Endothelial cell of umbilical vein (primary cell): ENCODE data around the gene APBA2. TPM values are rescaled to one million over a fixed set of nuclear protein-coding genes. Genes with fewer than 3 reads are reported as not detected.

Experiments
- BruUV-seq: library from RNA; stranded (reverse); fragments of 400-500 nt; replicated peaks from 2 replicates; lab custom pipeline; 2021; lab: Mats Ljungman, UMichigan
- CTCF ChIA-PET: fragments of 300-600, 350-600 bp; sonication (Branson Sonifier 250); formaldehyde crosslinking; loops from one replicate; lab custom pipeline; 2021; ENCODE audit warnings: antibody characterized with exemption, inconsistent platforms; lab: Charles Lee
- POLR2A ChIA-PET: fragments of 300-600, 350-600 bp; sonication (Branson Sonifier 250); formaldehyde crosslinking; loops from one replicate; lab custom pipeline; 2021; ENCODE audit warnings: antibody characterized with exemption, inconsistent platforms; lab: Charles Lee
- DNase-seq: peaks from one replicate; pipeline ENCODE4 v3.0.0-alpha.2; 2011; ENCODE audit warnings: low read depth, low spot score
- FAIRE-seq: peaks from 2 replicates; lab custom pipeline; 2011; peaks lifted over from hg19 to GRCh38; lab: Jason Lieb, UNC
- H2AFZ ChIP-seq: 2 replicates; pipeline ENCODE4 v1.6.0; 2012; ENCODE audit warnings: low read depth, low read length, control low read depth, inconsistent platforms
- H3K27ac ChIP-seq: 2 replicates; pipeline ENCODE4 v1.5.1; 2011; ENCODE audit warnings: low read depth, mild to moderate bottlenecking, control low read depth, low read length, moderate library complexity; ENCODE audit not compliant: insufficient read depth
- H3K27me3 ChIP-seq, 2 experiments: 2 replicates each; pipeline versions ENCODE4 v1.6.0 to v1.6.1; 2011; ENCODE audit warnings: low read length in 2 of 2, mixed read lengths in 1 of 2; ENCODE audit not compliant: control insufficient read depth in 2 of 2, insufficient read depth in 2 of 2
- H3K36me3 ChIP-seq, 2 experiments: 2 replicates in 1 of 2; 3 replicates in 1 of 2; pipeline ENCODE4 v1.5.1; 2011; ENCODE audit warnings: low read length in 2 of 2, mild to moderate bottlenecking in 1 of 2, moderate library complexity in 1 of 2; ENCODE audit not compliant: control insufficient read depth in 2 of 2, insufficient read depth in 2 of 2; ENCODE audit errors: extremely low read depth in 1 of 2
- H3K4me1 ChIP-seq: 3 replicates; pipeline ENCODE4 v1.5.1; 2011; ENCODE audit warnings: mild to moderate bottlenecking, low read length; ENCODE audit not compliant: control insufficient read depth, insufficient read depth; ENCODE audit errors: extremely low read depth
- H3K4me2 ChIP-seq: 2 replicates; pipeline ENCODE4 v1.6.1; 2011; ENCODE audit warnings: low read length, control low read depth, mixed read lengths; ENCODE audit not compliant: insufficient read depth
- H3K4me3 ChIP-seq, 3 experiments: fragments of 200-600 bp in 1 of 3; sonication (generic), shearing (Covaris generic) in 1 of 3; replicated peaks in 1 of 3; 2 replicates each; pipeline ENCODE4 v1.5.1; 2011 to 2016; ENCODE audit warnings: control low read depth in 3 of 3, low read length in 3 of 3, mild to moderate bottlenecking in 2 of 3, inconsistent platforms in 1 of 3, low read depth in 1 of 3, moderate library complexity in 1 of 3; ENCODE audit not compliant: insufficient read depth in 1 of 3
- H3K79me2 ChIP-seq: 2 replicates; pipeline ENCODE4 v1.6.0; 2012; ENCODE audit warnings: low read length, inconsistent platforms; ENCODE audit not compliant: control insufficient read depth, insufficient read depth
- H3K9ac ChIP-seq: replicated peaks from 2 replicates; pipeline ENCODE3; 2011; ENCODE audit warnings: low read length, control low read depth; ENCODE audit not compliant: insufficient read depth; ENCODE audit errors: extremely low read depth
- H3K9me1 ChIP-seq: replicated peaks from 3 replicates; pipeline ENCODE4 v1.6.0; 2011; ENCODE audit warnings: mild to moderate bottlenecking, low read length; ENCODE audit not compliant: control insufficient read depth, insufficient read depth; ENCODE audit errors: extremely low read depth
- H3K9me3 ChIP-seq: replicated peaks from 2 replicates; pipeline ENCODE4 v1.5.1; 2012; ENCODE audit warnings: low read length, inconsistent platforms; ENCODE audit not compliant: control insufficient read depth, insufficient read depth
- H4K20me1 ChIP-seq: replicated peaks from 2 replicates; pipeline ENCODE3; 2011; ENCODE audit warnings: mild to moderate bottlenecking, low read length; ENCODE audit not compliant: control insufficient read depth, insufficient read depth; ENCODE audit errors: extremely low read depth
- CTCF ChIP-seq, 2 donors: IDR thresholded peaks; 1 replicate in 1 of 2; 2 replicates in 1 of 2; pipeline ENCODE4 v1.5.1; 2011; ENCODE audit warnings: low read length in 2 of 2, mild to moderate bottlenecking in 2 of 2, moderate library complexity in 2 of 2, control low read depth in 1 of 2, inconsistent platforms in 1 of 2, low read depth in 1 of 2; ENCODE audit not compliant: insufficient read depth in 1 of 2; ENCODE audit errors: extremely low read depth in 1 of 2
- EZH2 ChIP-seq: IDR thresholded peaks from 2 replicates; pipeline ENCODE4 v1.6.1; 2012; ENCODE audit warnings: borderline replicate concordance, low read depth, mild to moderate bottlenecking, moderate library complexity, low read length, inconsistent platforms; ENCODE audit not compliant: severe bottlenecking
- FOS ChIP-seq: IDR thresholded peaks from 2 replicates; pipeline ENCODE4 v1.6.1; 2011; ENCODE audit warnings: mild to moderate bottlenecking, low read length, moderate library complexity, borderline replicate concordance; ENCODE audit not compliant: insufficient read depth
- GATA2 ChIP-seq: IDR thresholded peaks from 2 replicates; pipeline ENCODE4 v1.7.0; 2011; ENCODE audit warnings: low read depth, mild to moderate bottlenecking, moderate library complexity, mixed read lengths, low read length; ENCODE audit not compliant: insufficient read length, insufficient read depth
- JUN ChIP-seq: IDR thresholded peaks from 2 replicates; pipeline ENCODE4 v1.6.1; 2011; ENCODE audit warnings: borderline replicate concordance, low read depth; ENCODE audit not compliant: insufficient read length, insufficient read depth
- MYC ChIP-seq: IDR thresholded peaks from one replicate; pipeline ENCODE4 v1.6.1; 2011; ENCODE audit warnings: mild to moderate bottlenecking, low read depth, low read length
- POLR2A ChIP-seq: IDR thresholded peaks from 2 replicates; pipeline ENCODE4 v1.6.1; 2012; ENCODE audit warnings: low read depth, mild to moderate bottlenecking, control low read depth, low read length
- POLR2AphosphoS5 ChIP-seq: IDR thresholded peaks from 2 replicates; pipeline ENCODE4 v1.6.1; 2012; ENCODE audit warnings: low read depth, mild to moderate bottlenecking, control low read depth, low read length, moderate library complexity; ENCODE audit not compliant: insufficient read depth
- dilution Hi-C: fragments of 300-500 bp; cut with MboI; formaldehyde crosslinking; loops from one replicate; pipeline ENCODE4 v1.15.0; 2019; ENCODE audit warnings: low sequenced_read_pairs; ENCODE audit not compliant: extremely low pct_ligation_motif_present
- intact Hi-C: fragments of 100-400 bp; cut with micrococcal nuclease; formaldehyde crosslinking; loops from one replicate; pipeline ENCODE4 v1.10.0; 2022
- polyA plus RNA-seq, 4 experiments: library from polyadenylated mRNA; depleted of rRNA in 3 of 4; stranded (reverse) in 3 of 4; unstranded in 1 of 4; fragments of >200 nt; gene quantifications; 2 replicates each; pipeline versions ENCODE4 v1.2.1 to v1.2.3, GENCODE V29; 2011 to 2012; ENCODE audit warnings: missing spikeins in 1 of 4
- total RNA-seq: library from RNA; stranded (reverse); gene quantifications from 2 replicates; pipeline ENCODE4 v1.2.3, GENCODE V29; 2021
- TF ChIP-seq, protein P1 (sequence below): IDR thresholded peaks from 2 replicates; pipeline ENCODE4 v1.6.1; 2011; ENCODE audit not compliant: insufficient read depth, insufficient read length

APBA2 gene
- total and polyA plus RNA-seq, 2 donors (not counting 3 experiments of a cell fraction or from before 2014, with no cell fraction given): 5.7 to 11.1 TPM

- Histone ChIP-seq H3K4me1 (no peaks in the 10 kb centered on the region), H3K79me2 (no peaks in the 10 kb centered on the region), H3K9me3 (no peaks in the 10 kb centered on the region), H3K9me1 (no peaks in the 10 kb centered on the region), H3K27me3 (no peaks in the 10 kb centered on the region), H3K36me3 (no peaks in the 10 kb centered on the region), H4K20me1 (no peaks in the 10 kb centered on the region), H2AFZ (no peak overlapping the region), H3K4me3 (no peak overlapping the region), H3K4me2 (no peak overlapping the region), H3K9ac (no peak overlapping the region), H3K27ac (no peak overlapping the region)
- TF ChIP-seq POLR2A (no peak), CTCF (IDR thresholded peaks at IDR 0.05; ENCODE audit: extremely low read depth in 1 of 2, insufficient read depth in 1 of 2, low read depth in 1 of 2, low read length in 2 of 2) (no peak), JUN (no peak), FOS (no peak), POLR2AphosphoS5 (no peak), GATA2 (no peak), MYC (no peak), EZH2 (no peak)
- TF ChIP-seq, protein P1, sequence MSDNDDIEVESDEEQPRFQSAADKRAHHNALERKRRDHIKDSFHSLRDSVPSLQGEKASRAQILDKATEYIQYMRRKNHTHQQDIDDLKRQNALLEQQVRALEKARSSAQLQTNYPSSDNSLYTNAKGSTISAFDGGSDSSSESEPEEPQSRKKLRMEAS: no peak
- intact Hi-C loops: no loop called here
- dilution Hi-C loops: no loop called here
- ChIA-PET POLR2A (no interaction called here), CTCF (no interaction called here)
- DNase-seq (no peak), FAIRE-seq (no peak)
- no TSS peak for BruUV-seq
Observed at GRCh38 chr15:29051422-29051821, 165.6 kb downstream of the APBA2 start.
